KMS-11 (cell line): ENCODE measurements around the gene ITSN1.
"Not testable (repeated sequence)": the region's sequence is repeated elsewhere in the genome, so short reads cannot be mapped to it uniquely, and the experiment has no call there.

Experiments
- H2AFZ ChIP-seq: fragments of 200-600 bp; sonication (generic); 2 replicates; pipeline ENCODE4 v1.6.1; 2016; ENCODE audit warnings: antibody characterized with exemption, mixed run types, low read depth
- H3K27ac ChIP-seq: fragments of 200-600 bp; sonication (generic); 2 replicates; pipeline ENCODE4 v1.6.1; 2016; ENCODE audit warnings: mild to moderate bottlenecking, mixed run types
- H3K27me3 ChIP-seq: fragments of 200-600 bp; sonication (generic); 2 replicates; pipeline ENCODE4 v1.6.1; 2017; ENCODE audit warnings: mild to moderate bottlenecking, low read depth, mixed run types, moderate library complexity; ENCODE audit not compliant: insufficient read depth
- H3K36me3 ChIP-seq: fragments of 200-600 bp; sonication (generic); 2 replicates; pipeline ENCODE4 v1.6.1; 2017; ENCODE audit warnings: mild to moderate bottlenecking, mixed run types; ENCODE audit not compliant: insufficient read depth
- H3K4me1 ChIP-seq: fragments of 200-600 bp; sonication (generic); 2 replicates; pipeline ENCODE4 v1.6.1; 2016; ENCODE audit warnings: mild to moderate bottlenecking, low read depth, mixed run types; ENCODE audit not compliant: poor library complexity, severe bottlenecking
- H3K4me2 ChIP-seq: fragments of 200-600 bp; sonication (generic); 2 replicates; pipeline ENCODE4 v1.7.0; 2016; ENCODE audit warnings: mild to moderate bottlenecking, mixed run types
- H3K4me3 ChIP-seq: fragments of 200-600 bp; sonication (generic); IDR thresholded peaks from 2 replicates; pipeline ENCODE4 v1.6.1; 2017; ENCODE audit warnings: low read depth, low read length, mixed read lengths; ENCODE audit not compliant: insufficient read depth
- H3K79me2 ChIP-seq: fragments of 200-600 bp; sonication (generic); 2 replicates; pipeline ENCODE4 v1.6.1; 2016; ENCODE audit warnings: low read depth, mixed run types; ENCODE audit not compliant: insufficient read depth
- H3K9ac ChIP-seq: fragments of 200-600 bp; sonication (generic); 2 replicates; pipeline ENCODE4 v1.6.1; 2016; ENCODE audit warnings: mild to moderate bottlenecking, mixed run types
- H4K20me1 ChIP-seq: fragments of 200-600 bp; sonication (generic); 2 replicates; pipeline ENCODE4 v1.6.1; 2016; ENCODE audit warnings: mild to moderate bottlenecking, mixed run types; ENCODE audit not compliant: insufficient read depth
- CTCF ChIP-seq: fragments of 200-600 bp; sonication (generic); conservative IDR thresholded peaks from 2 replicates; pipeline ENCODE4 v1.6.1; 2017; ENCODE audit warnings: low read depth, mild to moderate bottlenecking, antibody characterized with exemption, low read length, moderate library complexity, mixed read lengths

Gene ITSN1

GRCh38 chr21:33866826-33867225, 224.5 kb downstream of the ITSN1 start:
- H3K27ac ChIP-seq: no peak overlapping the region
- no peak overlapping the region for H2AFZ ChIP-seq
- no peak overlapping the region for H3K4me2 ChIP-seq
- no peak for TF ChIP-seq CTCF
- no peak overlapping the region for H3K4me3 ChIP-seq
- H3K27me3 ChIP-seq: no peaks in the 10 kb centered on the region; the same call in 1 of the 2 replicates
- no peaks in the 10 kb centered on the region for H3K79me2 ChIP-seq
- no peaks in the 10 kb centered on the region for H4K20me1 ChIP-seq
- H3K36me3 ChIP-seq: no peaks in the 10 kb centered on the region
- H3K9ac ChIP-seq: no peak overlapping the region
- H3K4me1 ChIP-seq: no peaks in the 10 kb centered on the region

GRCh38 chr21:33867868-33868267, 225.6 kb downstream of the ITSN1 start:
- not testable (repeated sequence) for H3K4me1 ChIP-seq, H3K9ac ChIP-seq, H3K4me2 ChIP-seq, H3K27me3 ChIP-seq, H3K27ac ChIP-seq, H4K20me1 ChIP-seq, H3K36me3 ChIP-seq, H3K4me3 ChIP-seq, H3K79me2 ChIP-seq, H2AFZ ChIP-seq

GRCh38 chr21:33869873-33870272, 227.6 kb downstream of the ITSN1 start:
- no peak overlapping the region for H3K4me2 ChIP-seq
- H3K27ac ChIP-seq: no peak overlapping the region
- H4K20me1 ChIP-seq: no peaks in the 10 kb centered on the region
- no peaks in the 10 kb centered on the region for H3K4me1 ChIP-seq
- no peaks in the 10 kb centered on the region for H3K79me2 ChIP-seq
- no peak overlapping the region for H3K4me3 ChIP-seq
- TF ChIP-seq CTCF: no peak
- no peaks in the 10 kb centered on the region for H3K36me3 ChIP-seq
- no peak overlapping the region for H2AFZ ChIP-seq
- no peaks in the 10 kb centered on the region; the same call in 1 of the 2 replicates for H3K27me3 ChIP-seq
- no peak overlapping the region for H3K9ac ChIP-seq

- Histone ChIP-seq H4K20me1 (no peaks in the 10 kb centered on the region), H2AFZ (no peak overlapping the region), H3K36me3 (no peaks in the 10 kb centered on the region), H3K9ac (no peak overlapping the region), H3K4me1 (no peaks in the 10 kb centered on the region), H3K27me3 (no peaks in the 10 kb centered on the region), H3K79me2 (no peaks in the 10 kb centered on the region), H3K4me3 (no peak overlapping the region), H3K4me2 (no peak overlapping the region), H3K27ac (no peak overlapping the region)
- no peak for TF ChIP-seq CTCF
Measured at GRCh38 chr21:33870768-33871167, 228.5 kb downstream of the ITSN1 start.

GRCh38 chr21:33871171-33871570, 228.9 kb downstream of the ITSN1 start:
- Histone ChIP-seq H3K4me1 (no peaks in the 10 kb centered on the region), H3K27ac (no peak overlapping the region), H3K36me3 (no peaks in the 10 kb centered on the region), H4K20me1 (no peaks in the 10 kb centered on the region), H3K9ac (no peak overlapping the region), H3K4me3 (no peak overlapping the region), H3K4me2 (no peak overlapping the region), H3K79me2 (no peaks in the 10 kb centered on the region), H2AFZ (no peak overlapping the region), H3K27me3 (no peaks in the 10 kb centered on the region)
- no peak for TF ChIP-seq CTCF
